ENCODE results near the gene CCDC28B. TPM values are rescaled to one million over a fixed set of nuclear protein-coding genes. Genes with fewer than 3 reads are reported as not detected.
A peak's percentile ranks its signal among the peaks of the same experiment; 100 is the strongest.

Gene CCDC28B
- total RNA-seq, 3 donors from 2014 or later (not counting 1 experiment from before 2014, with no cell fraction given), result 19.3 to 30.6 (median 19.8) TPM

- intact Hi-C loops (cut with micrococcal nuclease), result loop anchor here (2.0 to 5.0 kb wide), 3 partner anchors 15 to 41 kb away; no protein-coding TSS in a partner anchor
- Mint-ChIP-seq H3K4me3 (peak overlapping the region; percentile 100), H3K27me3 (ENCODE audit: low read depth in 2 of 2) (no peaks in the 10 kb centered on the region), H3K9me3 (no peaks in the 10 kb centered on the region), H3K27ac (peak overlapping the region; percentile 93 to 96), H3K36me3 (no peaks in the 10 kb centered on the region), H3K4me1 (peaks cover 56 to 71% of the 10 kb centered on the region in 2 donors)
- DNase-seq (peak; percentile 72 to 94), ATAC-seq (peak; percentile 72 to 85 (median 82))
- TF ChIP-seq CTCF (IDR thresholded peaks at IDR 0.05), result no peak
- Histone ChIP-seq H3K27me3 (ENCODE audit: control insufficient read depth, insufficient read depth, low read length) (no peaks in the 10 kb centered on the region), H3K4me3 (ENCODE audit: low read length) (peak overlapping the region; percentile 4), H3K36me3 (ENCODE audit: control insufficient read depth, insufficient read depth, low read length) (no peaks in the 10 kb centered on the region), H3K4me1 (ENCODE audit: control insufficient read depth, insufficient read depth, low read length) (peaks cover 79% of the 10 kb centered on the region), H3K27ac (ENCODE audit: low read length) (peak overlapping the region; percentile 86), H3K9me3 (ENCODE audit: control insufficient read depth, insufficient read depth, low read length) (no peaks in the 10 kb centered on the region)
- WGBS (ENCODE audit: insufficient coverage), result 4% methylated on average over 9 of the region's 9 CpGs
Observed at GRCh38 chr1:32249831-32250525, 49.6 kb downstream of the CCDC28B start.

GRCh38 chr1:32250893-32251716 is 50.7 kb downstream of the CCDC28B start, which contains the start of gene LCK:
Gene LCK (plus strand): TSS chr1:32251265. CDS start chr1:32274330, 23,065 bp downstream.
- TF ChIP-seq CTCF (IDR thresholded peaks at IDR 0.05), result no peak
- Mint-ChIP-seq H3K4me1 (peaks cover 61 to 78% of the 10 kb centered on the region in 2 donors), H3K9me3 (no peaks in the 10 kb centered on the region), H3K27me3 (ENCODE audit: low read depth in 2 of 2) (no peaks in the 10 kb centered on the region), H3K36me3 (no peaks in the 10 kb centered on the region), H3K4me3 (peak within 1 kb of the TSS; percentile 100), H3K27ac (peak within 1 kb of the TSS; percentile 93 to 96)
- peak within 1 kb of the TSS; percentile 86 for H3K27ac ChIP-seq (ENCODE audit: low read length)
- peaks cover 90% of the 10 kb centered on the region for H3K4me1 ChIP-seq (ENCODE audit: control insufficient read depth, insufficient read depth, low read length)
- intact Hi-C loops (cut with micrococcal nuclease), result loop anchor here (2.0 to 5.0 kb wide), 3 partner anchors 14 to 40 kb away; no protein-coding TSS in a partner anchor
- no peaks in the 10 kb centered on the region for H3K27me3 ChIP-seq (ENCODE audit: control insufficient read depth, insufficient read depth, low read length)
- no peaks in the 10 kb centered on the region for H3K36me3 ChIP-seq (ENCODE audit: control insufficient read depth, insufficient read depth, low read length)
- 9% methylated on average over 25 of the region's 25 CpGs for WGBS (ENCODE audit: insufficient coverage)
- ATAC-seq (peak; percentile 13 to 28 (median 24)), DNase-seq (peak; percentile 56 to 80)
- peak within 1 kb of the TSS; percentile 68 for H3K4me3 ChIP-seq (ENCODE audit: low read length)
- no peaks in the 10 kb centered on the region for H3K9me3 ChIP-seq (ENCODE audit: control insufficient read depth, insufficient read depth, low read length)

Other genes with a start within 250 kb of the CCDC28B start
- 100 to 1,000 TPM; 107 to 112 (median 109) TPM for gene KHDRBS1, start 186.7 kb upstream of the CCDC28B start, total RNA-seq
- 10 to 100 TPM; 13.3 to 17.1 (median 15.8) TPM for gene TMEM39B, start 127.7 kb upstream of the CCDC28B start, total RNA-seq
- gene KPNA6, start 92.5 kb upstream of the CCDC28B start, total RNA-seq, result 10 to 100 TPM; 48.6 to 59.0 (median 52.8) TPM
- 10 to 100 TPM; 26.0 to 36.0 (median 33.3) TPM for gene TXLNA, start 20.9 kb upstream of the CCDC28B start, total RNA-seq
- gene IQCC, start 5.1 kb downstream of the CCDC28B start, total RNA-seq, result 1 to 10 TPM; 1.8 to 3.5 (median 3.3) TPM
- gene DCDC2B, start 8.5 kb downstream of the CCDC28B start, total RNA-seq, result not detected
- gene TMEM234, start 21.8 kb downstream of the CCDC28B start, total RNA-seq, result 10 to 100 TPM; 22.2 to 27.1 (median 24.7) TPM
- 100 to 1,000 TPM; 107 to 126 (median 110) TPM for gene EIF3I, start 21.8 kb downstream of the CCDC28B start, total RNA-seq
- 1 to 10 TPM in 1 of 3 donors, under 1 TPM in 2; 0.54 to 1.3 (median 0.80) TPM for gene FAM167B, start 46.6 kb downstream of the CCDC28B start, total RNA-seq
- 100 to 1,000 TPM; 180 to 227 (median 215) TPM for gene LCK, start 50.7 kb downstream of the CCDC28B start, total RNA-seq
- 100 to 1,000 TPM; 110 to 133 (median 125) TPM for gene HDAC1, start 91.5 kb downstream of the CCDC28B start, total RNA-seq
- gene MARCKSL1, start 135.6 kb downstream of the CCDC28B start, total RNA-seq, result 10 to 100 TPM; 21.7 to 26.1 (median 21.8) TPM
- gene FAM229A, start 161.9 kb downstream of the CCDC28B start, total RNA-seq, result 10 to 100 TPM; 18.3 to 23.5 (median 21.0) TPM
- 1 to 10 TPM; 1.2 to 3.7 (median 1.4) TPM for gene TSSK3, start 161.9 kb downstream of the CCDC28B start, total RNA-seq
- gene BSDC1, start 193.8 kb downstream of the CCDC28B start, total RNA-seq, result 100 to 1,000 TPM; 150 to 203 (median 174) TPM